Astrocyte (in vitro differentiated cells and primary cell): ENCODE measurements around the gene MAP3K20.

Source experiments
- CTCF ChIP-seq: IDR thresholded peaks from 2 replicates; pipeline ENCODE4 v1.5.1; 2011; ENCODE audit warnings: low read depth, mild to moderate bottlenecking, inconsistent platforms, low read length, moderate library complexity; ENCODE audit not compliant: insufficient read depth
- EZH2 ChIP-seq: IDR thresholded peaks from 2 replicates; pipeline ENCODE4 v1.6.1; 2012; ENCODE audit warnings: mild to moderate bottlenecking, low read length, inconsistent platforms; ENCODE audit not compliant: insufficient read depth

- TF ChIP-seq CTCF = no peak
- no peak for TF ChIP-seq EZH2
Measured at GRCh38 chr2:173165443-173166238, 90.0 kb downstream of the MAP3K20 start.
